ENCODE data around the gene NRTN.
"Not testable (repeated sequence)": the region's sequence is repeated elsewhere in the genome, so short reads cannot be mapped to it uniquely, and the experiment has no call there.

NRTN gene

GRCh38 chr19:5838353-5839064 is 33.6 kb downstream of the NRTN start:
- no peak for DNase-seq (ENCODE audit: low spot score)

- no peak for DNase-seq (ENCODE audit: low spot score)
Observed at GRCh38 chr19:5839065-5840017, 34.5 kb downstream of the NRTN start, which contains the start of gene FUT6. FUT6 (minus strand) TSS chr19:5839702; CDS start chr19:5832567, 7,135 bp downstream.

- DNase-seq (ENCODE audit: low spot score) = not testable (repeated sequence)
Observed at GRCh38 chr19:5841735-5842111, 36.9 kb downstream of the NRTN start.

- no peak for DNase-seq (ENCODE audit: low spot score)
Observed at GRCh38 chr19:5843295-5843927, 38.5 kb downstream of the NRTN start.

- no peak for DNase-seq (ENCODE audit: low spot score)
Observed at GRCh38 chr19:5844456-5845433, 39.9 kb downstream of the NRTN start.

GRCh38 chr19:5847846-5848245 is 43.0 kb downstream of the NRTN start:
- not testable (repeated sequence) for DNase-seq (ENCODE audit: low spot score)

- DNase-seq (ENCODE audit: low spot score) = not testable (repeated sequence)
Observed at GRCh38 chr19:5848621-5849020, 43.8 kb downstream of the NRTN start.

- no peak for DNase-seq (ENCODE audit: low spot score)
Observed at GRCh38 chr19:5850189-5850588, 45.3 kb downstream of the NRTN start.

GRCh38 chr19:5850743-5851293 is 46.0 kb downstream of the NRTN start:
- peak; percentile 21 for DNase-seq (ENCODE audit: low spot score)

GRCh38 chr19:5851302-5851701 is 46.4 kb downstream of the NRTN start, which contains the start of gene FUT3:
FUT3 (minus strand) TSS chr19:5851449.
- no peak for DNase-seq (ENCODE audit: low spot score)

- not testable (repeated sequence) for DNase-seq (ENCODE audit: low spot score)
Observed at GRCh38 chr19:5854121-5854520, 49.3 kb downstream of the NRTN start.

- DNase-seq (ENCODE audit: low spot score) = peak; percentile 7
Observed at GRCh38 chr19:5855151-5855550, 50.3 kb downstream of the NRTN start.

- DNase-seq (ENCODE audit: low spot score) = no peak
Observed at GRCh38 chr19:5857203-5858081, 52.6 kb downstream of the NRTN start.

- peak; percentile 10 for DNase-seq (ENCODE audit: low spot score)
Observed at GRCh38 chr19:5863030-5863665, 58.3 kb downstream of the NRTN start.

GRCh38 chr19:5864013-5864720 is 59.3 kb downstream of the NRTN start:
- no peak for DNase-seq (ENCODE audit: low spot score)

GRCh38 chr19:5864725-5865486 is 60.0 kb downstream of the NRTN start:
- peak; percentile 29 for DNase-seq (ENCODE audit: low spot score)

GRCh38 chr19:5865772-5866171 is 60.9 kb downstream of the NRTN start:
- no peak for DNase-seq (ENCODE audit: low spot score)

Measured in iPS-NIHi11 (cell line).